Measurements from ENCODE around the gene PPIL6.
"Not testable (repeated sequence)": the region's sequence is repeated elsewhere in the genome, so short reads cannot be mapped to it uniquely, and the experiment has no call there.

PPIL6 gene

DNA sequence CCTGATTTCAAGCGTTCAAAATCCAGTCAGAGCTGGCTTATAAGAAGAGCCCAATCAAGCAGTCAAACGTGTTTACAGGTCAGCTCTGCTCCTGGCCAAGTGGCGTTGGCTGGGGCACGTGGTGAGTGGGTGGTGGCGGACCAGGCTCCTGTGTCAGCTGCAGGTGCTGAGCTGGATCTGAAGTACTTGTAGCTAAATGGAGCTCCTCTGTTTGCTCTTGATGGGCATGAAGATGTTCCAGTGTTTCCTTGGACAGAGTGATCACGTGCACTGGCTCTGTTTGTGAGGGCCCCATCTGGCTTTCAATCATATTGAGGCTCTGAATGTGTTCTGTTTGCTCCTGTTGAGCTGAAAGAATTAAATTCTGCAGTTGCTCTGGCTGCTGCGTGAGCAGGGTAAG lies 25.3 kb upstream of the PPIL6 start:
- no peaks in the 10 kb centered on the region for H3K27me3 ChIP-seq (ENCODE audit: insufficient read depth, low read depth, severe bottlenecking)
- H3K36me3 ChIP-seq: peaks cover 61% of the 10 kb centered on the region
- no peak overlapping the region for H3K4me3 ChIP-seq (ENCODE audit: low read depth, low read length)
- DNase-seq: no peak
- no peaks in the 10 kb centered on the region for H3K9me3 ChIP-seq (ENCODE audit: severe bottlenecking)
- no peak for TF ChIP-seq CTCF (IDR thresholded peaks at IDR 0.05; ENCODE audit: low read depth, low read length)
- no peak overlapping the region for H3K27ac ChIP-seq

GRCh38 chr6:109461733-109462526 lies 21.5 kb upstream of the PPIL6 start:
- no peak overlapping the region for H3K4me3 ChIP-seq (ENCODE audit: low read depth, low read length)
- peaks cover 43% of the 10 kb centered on the region for H3K36me3 ChIP-seq

GRCh38 chr6:109461205-109461604 lies 20.8 kb upstream of the PPIL6 start:
- peaks cover 36% of the 10 kb centered on the region for H3K36me3 ChIP-seq
- not testable (repeated sequence) for DNase-seq; H3K4me3 ChIP-seq (ENCODE audit: low read depth, low read length)

More at GRCh38 chr6:109461733-109462526, 21.5 kb upstream of the PPIL6 start:
- no peaks in the 10 kb centered on the region for H3K9me3 ChIP-seq (ENCODE audit: severe bottlenecking)
- no peak for DNase-seq
- H3K27ac ChIP-seq: no peak overlapping the region
- no peak for TF ChIP-seq CTCF (IDR thresholded peaks at IDR 0.05; ENCODE audit: low read depth, low read length)
- H3K27me3 ChIP-seq (ENCODE audit: insufficient read depth, low read depth, severe bottlenecking): no peaks in the 10 kb centered on the region

GRCh38 chr6:109460161-109460829 lies 19.9 kb upstream of the PPIL6 start:
- Histone ChIP-seq H3K27ac (no peak overlapping the region), H3K27me3 (ENCODE audit: insufficient read depth, low read depth, severe bottlenecking) (no peaks in the 10 kb centered on the region), H3K9me3 (ENCODE audit: severe bottlenecking) (no peaks in the 10 kb centered on the region), H3K36me3 (peaks cover 27% of the 10 kb centered on the region), H3K4me3 (ENCODE audit: low read depth, low read length) (no peak overlapping the region)
- no peak for TF ChIP-seq CTCF (IDR thresholded peaks at IDR 0.05; ENCODE audit: low read depth, low read length)
- DNase-seq: no peak

More at GRCh38 chr6:109461205-109461604, 20.8 kb upstream of the PPIL6 start:
- H3K9me3 ChIP-seq (ENCODE audit: severe bottlenecking); H3K27ac ChIP-seq; H3K27me3 ChIP-seq (ENCODE audit: insufficient read depth, low read depth, severe bottlenecking): not testable (repeated sequence)

DNA sequence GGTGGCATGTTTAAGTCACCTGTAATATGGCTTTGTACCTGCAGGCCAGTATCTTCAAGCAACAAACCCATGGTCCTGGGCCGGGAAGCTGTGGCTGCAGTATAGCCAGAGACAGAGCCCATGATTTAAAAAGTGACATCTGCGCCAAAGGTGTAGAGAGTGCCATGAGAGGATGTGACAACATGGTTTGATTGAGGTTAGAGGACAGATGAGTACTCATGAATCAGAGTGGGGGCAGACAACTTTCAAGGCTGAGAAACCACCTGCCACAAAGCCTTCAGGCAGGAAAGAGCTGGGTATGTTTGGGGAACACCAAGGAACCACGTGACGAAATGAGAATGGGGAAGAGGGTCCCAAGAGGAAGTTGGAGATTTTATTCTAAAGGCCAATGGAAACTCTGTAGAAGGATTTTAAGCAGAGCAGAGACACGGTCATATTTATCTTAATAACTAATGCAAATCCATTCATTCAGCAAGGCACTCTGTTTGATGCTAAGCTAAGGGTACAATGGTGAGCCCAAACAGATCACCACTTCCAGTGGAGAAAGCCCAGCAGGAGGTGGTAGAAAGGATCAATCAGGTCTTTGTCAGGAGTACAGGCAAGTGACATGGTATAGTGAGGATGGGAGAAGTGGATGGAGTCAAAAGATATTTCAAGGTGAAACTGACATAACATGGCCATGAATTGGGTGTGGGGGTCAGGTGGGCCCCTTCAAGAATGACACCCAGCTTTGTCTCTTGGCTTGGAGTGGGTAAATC lies 18.5 kb upstream of the PPIL6 start:
- no peak overlapping the region for H3K4me3 ChIP-seq (ENCODE audit: low read depth, low read length)
- no peak overlapping the region for H3K27ac ChIP-seq
- no peaks in the 10 kb centered on the region for H3K9me3 ChIP-seq (ENCODE audit: severe bottlenecking)
- DNase-seq: no peak
- no peaks in the 10 kb centered on the region for H3K27me3 ChIP-seq (ENCODE audit: insufficient read depth, low read depth, severe bottlenecking)
- peaks cover 13% of the 10 kb centered on the region for H3K36me3 ChIP-seq
- TF ChIP-seq CTCF (IDR thresholded peaks at IDR 0.05; ENCODE audit: low read depth, low read length): no peak

DNA sequence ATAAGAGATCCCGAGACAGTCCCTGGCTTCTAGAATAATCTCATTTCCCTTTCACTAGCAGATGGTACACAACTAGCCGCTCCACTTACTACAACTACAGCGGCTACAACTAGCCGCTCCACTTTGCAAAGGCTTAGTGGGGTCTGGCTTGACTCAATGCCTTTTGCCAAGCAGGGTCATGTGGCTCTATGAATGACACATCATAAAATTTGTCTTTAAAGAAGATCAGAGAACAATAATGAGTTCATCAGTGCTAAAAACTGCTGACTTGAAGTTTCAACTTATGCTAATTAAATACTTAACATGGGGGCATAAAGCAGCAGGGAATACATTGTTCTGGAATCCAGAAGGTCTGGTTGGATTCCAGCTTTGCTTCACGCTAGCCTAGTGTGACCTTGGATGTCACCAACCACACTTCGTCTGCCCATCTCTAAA lies 17.2 kb upstream of the PPIL6 start:
- no peak for DNase-seq
- Histone ChIP-seq H3K27ac (no peak overlapping the region), H3K4me3 (ENCODE audit: low read depth, low read length) (no peak overlapping the region)

More for the DNA sequence above, 17.2 kb upstream of the PPIL6 start:
- Histone ChIP-seq H3K27me3 (ENCODE audit: insufficient read depth, low read depth, severe bottlenecking) (no peaks in the 10 kb centered on the region), H3K9me3 (ENCODE audit: severe bottlenecking) (no peaks in the 10 kb centered on the region), H3K36me3 (peaks cover 8% of the 10 kb centered on the region)
- TF ChIP-seq CTCF (IDR thresholded peaks at IDR 0.05; ENCODE audit: low read depth, low read length): no peak
